ENCODE data around the gene PPP1R9B.

PPP1R9B gene

DNA sequence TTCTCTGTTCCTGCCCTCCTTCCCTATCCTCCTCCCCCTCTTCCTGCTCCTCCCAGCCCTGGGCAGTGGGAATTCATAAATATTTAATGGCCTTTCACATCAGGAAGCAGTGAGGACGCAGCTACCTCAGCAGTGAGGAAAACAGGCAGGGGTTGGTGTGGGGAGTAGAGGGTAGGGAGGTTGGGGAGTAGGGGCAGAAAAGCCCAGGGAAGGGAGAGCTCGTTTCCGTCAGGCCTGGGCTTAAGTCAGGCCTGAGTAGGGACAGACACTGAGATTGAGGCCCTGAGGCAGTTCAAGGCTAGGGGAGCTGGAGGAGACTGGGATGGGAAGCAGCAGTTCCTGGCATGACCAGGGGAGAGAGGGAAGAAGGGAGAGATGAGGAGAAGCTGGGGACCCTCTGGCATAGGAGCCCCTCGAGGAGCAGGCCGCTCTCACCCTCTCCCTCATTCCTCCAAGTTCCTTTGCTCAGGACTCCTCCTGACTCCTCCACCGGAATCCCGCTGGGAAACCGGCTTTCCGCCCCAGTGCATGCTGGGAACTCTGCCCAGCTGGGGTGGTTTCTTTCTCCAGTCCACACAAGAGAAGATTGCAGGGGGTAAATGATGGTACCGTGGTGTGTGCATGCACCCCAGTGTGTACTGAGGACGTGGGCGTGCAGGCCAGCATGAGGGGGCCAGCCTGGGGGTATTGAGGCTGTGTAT, 26.7 kb downstream of the PPP1R9B start:
- peak in 3 of 14 donors; percentile 8 to 72 (median 13) for DNase-seq

DNA sequence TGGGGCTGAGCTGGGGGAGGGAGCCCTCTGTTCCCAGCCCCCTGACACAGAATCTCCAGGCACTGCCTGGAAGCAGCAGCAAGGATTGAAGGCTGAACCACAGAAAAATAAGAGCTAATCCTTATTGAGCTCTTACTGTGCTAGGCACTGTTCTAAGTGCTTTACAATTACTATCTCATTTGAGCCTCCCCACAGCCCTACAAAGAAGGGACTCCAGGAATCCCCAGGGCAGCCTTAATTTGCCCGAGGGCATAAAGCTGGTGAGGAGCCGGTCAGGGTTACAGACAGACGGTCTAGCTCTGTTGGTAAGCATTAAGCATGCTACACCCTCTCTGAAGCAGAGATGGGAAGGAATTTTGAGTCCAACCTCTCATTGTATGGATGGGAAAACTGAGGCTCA, 27.5 kb downstream of the PPP1R9B start:
- DNase-seq = no peak

DNA sequence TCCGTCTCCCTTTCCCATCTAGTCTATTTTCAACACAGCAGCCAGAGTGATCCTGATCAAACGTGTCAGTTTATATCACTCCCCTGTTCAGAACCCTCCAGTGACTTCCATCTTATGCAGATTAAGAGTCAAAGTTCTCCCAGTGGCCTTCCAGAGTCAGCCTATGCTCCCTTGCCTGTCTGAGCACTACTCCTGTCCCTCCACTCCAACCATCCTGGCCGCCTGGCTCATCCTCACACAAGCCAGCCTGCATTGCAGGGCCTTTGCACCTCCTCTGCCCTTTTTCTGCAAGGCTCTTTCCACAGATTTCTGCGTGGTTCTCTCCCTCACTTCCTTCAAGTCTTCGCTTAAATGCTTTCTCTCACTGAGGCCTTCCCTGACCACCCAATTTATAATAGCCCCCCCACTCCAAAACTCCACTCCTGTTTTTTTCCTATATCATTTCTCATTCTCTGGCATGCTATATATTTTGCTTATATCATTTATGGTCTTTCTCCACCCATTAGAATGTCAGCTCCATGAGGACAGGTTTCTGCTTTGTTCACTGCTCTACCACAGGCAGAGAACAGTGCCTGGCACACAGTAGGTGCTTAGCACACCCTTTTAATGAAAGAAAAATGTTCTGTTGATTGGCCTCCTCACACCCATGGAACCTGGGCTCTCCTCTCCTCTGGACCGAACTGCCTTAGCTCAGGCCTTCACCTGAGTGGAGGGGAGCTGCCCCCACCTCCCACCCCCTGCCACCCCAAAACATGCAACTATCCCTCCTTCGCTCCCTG, 29.8 kb downstream of the PPP1R9B start:
- DNase-seq = no peak

DNA sequence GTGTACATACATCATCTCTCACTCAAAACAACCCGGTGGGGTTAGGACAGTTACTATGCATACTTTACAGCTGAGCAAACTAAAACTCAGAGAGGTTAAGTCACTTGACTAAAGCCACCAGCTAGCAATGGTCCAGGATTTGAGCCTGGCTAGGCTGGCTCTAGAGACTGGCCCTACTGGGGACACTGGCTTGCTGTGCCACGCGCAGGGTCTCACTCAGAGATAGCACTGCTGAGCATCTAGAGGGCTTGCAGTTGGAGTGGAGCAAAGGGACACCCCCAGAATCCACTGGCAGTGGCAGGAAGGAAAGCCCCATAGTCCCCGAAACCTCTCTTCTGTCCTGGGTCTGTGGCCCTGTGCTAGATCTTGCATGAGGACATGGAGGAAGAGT, 31.7 kb downstream of the PPP1R9B start:
- no peak for DNase-seq

DNA sequence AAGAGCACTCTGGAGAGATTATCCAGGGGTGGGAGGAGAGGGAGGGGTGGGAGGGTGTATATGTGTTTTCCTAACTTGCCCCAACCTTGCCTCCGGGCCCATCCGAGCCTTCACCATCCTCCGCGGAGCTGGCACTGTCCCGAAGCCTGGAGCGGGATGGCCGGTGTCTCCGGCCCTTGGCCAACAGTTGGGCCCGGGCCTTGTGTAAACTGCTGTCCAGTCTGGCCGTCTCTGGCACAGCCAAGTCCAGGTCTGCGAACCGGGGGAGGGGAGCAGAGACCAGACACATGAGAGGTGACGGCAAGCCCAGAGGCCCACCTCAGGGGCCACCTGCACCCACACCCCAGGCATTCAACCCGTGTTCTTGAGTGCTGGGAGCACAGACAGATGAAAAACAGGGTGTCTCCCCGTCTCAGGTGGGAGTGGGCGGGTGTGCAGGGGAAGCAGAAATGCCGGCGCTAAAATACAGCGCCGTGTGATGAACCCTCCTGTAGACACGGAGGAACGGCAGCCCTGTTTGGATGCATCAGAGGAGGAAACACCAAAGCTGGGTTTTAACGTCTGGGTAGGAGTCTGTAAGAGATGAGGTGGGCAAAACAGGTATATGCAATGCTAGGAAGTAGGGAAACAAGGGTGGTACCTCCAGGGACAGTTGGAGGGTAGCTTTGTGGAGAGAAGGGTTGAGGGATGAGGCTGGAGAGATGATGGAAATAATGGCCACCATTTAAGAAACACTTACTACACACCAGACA, 32.2 kb downstream of the PPP1R9B start:
- DNase-seq = peak in 2 of 14 donors; percentile 17 to 78

DNA sequence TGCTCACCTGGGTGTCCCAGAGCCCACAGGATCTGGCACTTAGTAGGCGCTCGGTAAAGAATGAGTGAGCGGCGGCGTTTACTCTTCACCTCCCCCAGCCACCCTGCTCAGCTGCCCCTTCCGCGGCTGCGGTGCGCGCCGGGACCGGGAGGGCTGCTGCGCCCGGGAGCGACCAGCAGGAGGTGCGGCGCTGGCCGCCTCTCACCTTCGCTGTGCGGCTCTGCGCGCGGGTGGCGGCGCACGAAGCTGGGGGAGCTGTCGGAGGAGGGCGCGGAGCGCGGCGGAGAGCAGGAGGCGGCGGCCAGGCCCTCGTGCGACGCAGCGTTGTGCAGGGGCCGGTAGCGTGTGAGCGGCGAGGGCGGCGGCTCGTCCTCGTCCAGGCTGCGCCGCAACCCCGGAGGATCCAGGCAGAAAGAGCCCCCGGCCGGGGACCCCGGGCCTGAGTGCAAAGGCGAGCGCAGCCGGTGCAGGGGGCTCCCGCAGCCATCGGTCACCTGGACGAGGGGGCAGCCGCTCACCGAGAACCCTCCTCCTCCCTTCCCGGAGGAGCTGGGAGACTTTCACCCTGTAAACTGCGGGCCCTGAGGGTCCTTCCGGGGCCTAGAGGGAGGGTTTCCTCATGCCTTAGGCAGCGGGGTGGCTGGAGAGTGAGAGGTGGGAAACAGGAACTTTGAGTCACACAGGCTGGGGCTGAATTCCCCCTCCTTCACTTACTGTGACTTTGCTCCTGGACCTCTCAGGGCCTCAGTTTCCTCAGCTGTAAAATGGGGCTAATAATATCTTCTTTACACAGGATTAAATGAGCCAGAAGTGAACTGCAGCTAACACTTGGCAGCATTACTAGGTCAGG, 33.0 kb downstream of the PPP1R9B start:
- no peak for DNase-seq

DNA sequence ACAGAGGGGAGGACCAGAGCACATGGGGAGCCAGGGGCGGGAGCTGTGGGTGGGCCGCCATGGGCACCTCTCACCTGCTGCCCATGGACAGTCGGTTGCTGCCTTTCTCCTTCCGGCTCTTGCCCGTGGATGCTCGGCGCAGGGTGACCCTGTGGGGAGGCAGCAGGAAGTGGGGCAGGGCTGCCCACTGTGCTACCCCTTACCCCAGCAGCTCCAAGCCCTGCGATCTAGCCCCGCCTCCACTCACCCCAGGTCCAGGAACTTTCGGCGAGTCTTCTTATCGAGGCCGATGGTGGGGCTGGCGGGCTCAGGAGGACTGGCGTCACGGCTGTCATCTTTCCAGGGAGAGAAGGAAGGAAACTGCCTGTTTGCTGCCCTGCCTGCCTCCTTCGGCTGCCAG, 34.7 kb downstream of the PPP1R9B start:
- no peak for DNase-seq

DNA sequence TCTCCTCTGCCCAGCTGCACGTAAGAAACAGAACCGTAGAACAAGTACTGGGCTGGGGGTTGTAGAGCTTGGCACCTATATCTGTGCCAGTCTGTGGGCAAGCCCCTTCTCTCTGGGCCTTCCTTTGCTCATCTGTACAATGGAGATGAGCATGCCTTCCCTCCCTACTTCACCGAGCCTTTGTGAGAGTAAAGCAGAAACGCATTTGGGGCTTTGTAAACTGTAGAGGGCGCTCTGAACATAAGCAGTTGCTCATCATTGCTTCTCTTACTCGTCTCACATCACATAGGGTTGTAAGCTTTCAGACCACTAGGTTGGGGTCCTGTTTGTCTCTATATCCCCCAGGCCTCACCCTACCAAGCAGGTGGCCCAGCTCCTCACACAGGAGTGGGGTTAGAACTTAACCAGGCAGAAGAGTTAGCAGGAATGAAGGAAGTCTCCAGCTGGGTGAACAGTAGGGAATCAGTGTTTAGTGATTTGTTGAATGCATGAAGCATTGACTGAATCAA, 35.6 kb downstream of the PPP1R9B start:
- DNase-seq = peak in 3 of 14 donors; percentile 10 to 44 (median 12)

DNA sequence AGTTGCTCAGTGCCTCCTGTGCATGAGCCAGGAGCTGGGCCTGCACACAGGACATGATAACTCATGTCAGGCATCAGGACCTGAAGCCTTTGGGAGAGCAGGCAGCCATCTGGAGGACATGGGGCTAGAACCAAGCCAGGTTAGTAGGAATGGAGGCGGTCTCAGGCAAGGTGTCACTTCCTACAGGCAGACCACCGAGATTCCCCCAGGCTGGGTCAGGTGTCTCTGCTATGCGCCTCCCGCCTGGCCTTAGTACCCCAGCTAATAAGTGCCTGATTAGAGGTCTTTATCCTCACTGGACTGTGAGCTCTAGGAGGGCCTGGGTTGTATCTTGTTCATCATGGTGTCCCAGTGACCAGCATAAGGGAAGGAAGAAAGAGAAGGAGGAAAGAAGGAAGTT, 36.1 kb downstream of the PPP1R9B start:
- no peak for DNase-seq

DNA sequence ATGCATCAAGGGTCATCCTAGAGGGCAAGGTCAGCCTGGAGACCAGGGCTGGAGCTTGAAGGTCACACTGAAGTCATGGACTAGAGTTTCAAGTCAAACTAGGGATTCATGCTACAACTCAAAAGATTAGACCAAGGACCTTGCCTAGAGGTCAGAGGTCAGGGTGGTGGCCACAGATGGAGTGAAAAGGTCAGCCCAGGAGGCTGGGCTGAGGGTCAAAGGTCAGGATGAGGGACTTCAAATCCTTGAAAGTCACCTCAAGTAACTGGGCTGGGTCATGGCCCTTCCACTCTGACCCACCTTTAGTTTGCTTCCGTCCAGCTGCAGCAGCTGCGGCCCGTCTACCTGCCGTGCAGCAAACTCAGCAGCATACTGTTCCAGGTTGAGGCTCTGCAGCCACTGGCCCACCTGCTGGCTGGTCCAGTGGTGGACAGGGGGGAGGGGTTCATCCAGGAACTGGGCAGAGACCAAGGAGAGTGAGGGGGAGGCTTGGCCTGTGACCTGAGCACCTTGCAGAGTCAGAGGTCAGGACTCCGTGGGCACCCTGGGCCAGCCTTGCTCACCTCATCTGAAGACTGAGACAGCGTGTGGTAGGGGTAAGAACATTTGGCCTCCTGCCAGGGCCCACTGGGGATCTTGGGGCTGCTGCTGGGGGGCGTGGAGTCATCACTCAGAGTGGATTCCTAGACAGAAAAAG, 36.7 kb downstream of the PPP1R9B start:
- DNase-seq = no peak

DNA sequence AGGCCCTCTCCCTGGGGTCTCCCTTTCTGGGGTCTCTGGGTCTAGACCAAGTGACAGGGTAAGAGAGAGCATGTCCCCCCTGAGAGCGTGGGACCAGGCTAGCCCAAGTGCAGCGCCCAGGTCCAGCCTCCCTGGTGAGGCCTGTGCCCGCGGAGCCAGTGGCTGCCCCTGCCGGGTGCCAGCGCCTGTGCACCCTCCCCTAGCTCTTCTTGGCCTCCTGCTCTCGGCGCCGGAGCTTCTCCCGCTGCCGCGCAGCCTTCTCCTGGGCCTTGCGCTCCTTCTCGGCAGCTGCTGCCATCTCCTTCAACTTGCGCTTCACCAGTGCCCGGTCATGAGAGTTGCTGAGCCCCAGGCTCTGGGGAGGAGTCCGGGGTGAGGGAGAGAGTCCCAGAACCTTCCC, 37.8 kb downstream of the PPP1R9B start:
- DNase-seq = peak in 2 of 14 donors; percentile 14 to 27

DNA sequence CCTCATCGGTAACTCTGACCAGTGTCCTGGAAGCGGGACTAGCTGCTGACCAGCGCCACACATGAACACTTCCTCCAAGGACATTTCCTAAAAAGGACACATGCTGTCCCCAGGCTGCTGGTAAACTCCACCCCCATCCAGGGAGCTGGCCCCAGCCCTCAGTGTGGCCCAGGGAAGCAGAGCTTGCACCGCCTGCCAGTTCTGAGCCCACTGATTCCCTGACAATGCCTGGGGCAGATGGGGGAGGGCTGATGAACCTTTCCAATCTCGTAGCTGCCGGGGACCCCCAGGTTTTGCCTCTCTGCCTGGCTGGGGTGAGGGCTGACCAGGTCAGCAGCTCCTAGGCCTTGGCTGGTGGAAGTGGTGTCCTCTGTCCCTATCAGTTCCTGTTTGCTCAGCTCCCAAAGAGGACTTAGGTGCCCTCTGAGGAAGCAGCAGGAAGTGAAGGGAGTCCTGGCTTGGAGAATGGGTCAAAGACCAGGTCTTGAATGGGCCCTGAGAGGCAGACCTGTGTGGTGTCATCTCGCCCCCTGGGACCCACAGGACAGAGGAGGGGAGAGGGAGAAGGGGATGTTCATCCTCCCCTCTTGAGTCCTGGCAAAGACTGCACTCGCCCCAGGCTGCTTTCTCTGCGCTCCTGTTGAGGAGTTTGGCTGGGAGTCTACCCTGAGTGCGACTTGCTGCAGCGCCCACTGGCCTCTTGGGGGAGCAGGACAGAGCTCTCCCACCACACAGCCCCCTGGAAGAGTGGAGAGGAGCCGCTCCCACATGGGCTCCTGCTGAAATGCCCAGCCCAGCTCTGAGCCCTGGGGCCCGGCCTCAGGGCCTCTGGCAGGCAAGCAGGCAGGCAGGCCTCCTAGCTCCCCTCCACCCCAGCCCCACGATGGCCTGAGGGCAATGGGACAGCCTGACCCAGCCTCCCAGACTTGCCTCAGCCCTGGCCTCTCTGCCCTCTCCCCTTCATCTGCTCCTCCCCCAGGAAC, 38.5 kb downstream of the PPP1R9B start:
- DNase-seq = peak in 9 of 14 donors; percentile 13 to 89 (median 36)

DNA sequence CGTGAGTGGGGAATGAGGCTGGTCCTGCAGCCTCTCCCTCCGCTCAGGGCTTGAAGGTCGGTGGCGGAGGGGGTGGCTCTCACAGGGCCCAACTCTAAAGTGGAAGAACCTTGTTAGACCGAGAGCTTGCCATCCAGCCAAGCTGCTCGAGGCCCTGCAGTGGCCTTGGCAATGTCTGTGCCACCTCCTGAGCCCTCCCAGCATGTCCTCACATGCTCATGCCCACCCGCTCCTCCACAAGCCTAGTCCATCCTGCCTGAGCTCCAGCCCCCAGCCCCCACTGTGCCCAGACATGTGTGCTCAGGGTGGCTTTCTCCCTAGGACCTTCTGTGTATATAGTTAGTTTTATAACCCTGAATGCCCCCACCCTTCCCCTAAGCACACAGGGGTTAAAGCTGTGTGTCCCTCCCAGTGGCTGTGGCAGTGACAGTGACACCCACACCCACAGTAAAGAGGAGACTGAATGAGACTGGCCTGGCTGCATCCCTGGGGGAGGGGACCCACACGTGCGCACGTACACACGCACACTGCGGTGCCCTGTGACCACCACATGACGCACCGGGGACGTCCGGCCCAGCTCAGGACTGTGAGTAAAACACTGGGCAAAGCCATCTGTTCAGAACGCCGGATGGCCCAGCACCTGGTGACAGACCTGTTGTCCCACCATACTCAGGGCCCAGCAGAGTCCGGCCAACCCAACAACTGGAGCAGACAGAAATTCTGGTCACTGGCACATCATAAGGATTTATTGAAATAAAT, 39.7 kb downstream of the PPP1R9B start:
- DNase-seq = peak in 1 of 14 donors; percentile 68

DNA sequence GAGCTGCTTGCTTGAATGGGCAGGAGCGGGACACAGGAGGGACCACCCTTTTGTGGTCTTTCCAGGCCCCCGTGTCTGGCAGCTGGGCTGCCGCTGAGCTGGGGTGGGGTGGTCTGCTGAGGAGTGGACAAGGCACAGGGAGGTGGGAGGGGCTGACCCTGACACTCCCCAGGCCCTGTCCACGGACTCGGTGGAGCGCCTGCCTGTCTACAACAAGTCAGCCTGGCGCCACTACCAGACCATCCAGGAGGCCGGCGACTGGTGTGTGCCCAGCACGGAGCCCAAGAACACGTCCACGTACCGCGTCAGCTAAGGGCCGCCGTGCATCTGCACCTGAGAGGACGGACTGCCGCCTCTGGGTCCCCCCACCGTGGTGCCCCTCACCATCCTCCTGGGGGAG, 40.7 kb downstream of the PPP1R9B start:
- DNase-seq = no peak

DNA sequence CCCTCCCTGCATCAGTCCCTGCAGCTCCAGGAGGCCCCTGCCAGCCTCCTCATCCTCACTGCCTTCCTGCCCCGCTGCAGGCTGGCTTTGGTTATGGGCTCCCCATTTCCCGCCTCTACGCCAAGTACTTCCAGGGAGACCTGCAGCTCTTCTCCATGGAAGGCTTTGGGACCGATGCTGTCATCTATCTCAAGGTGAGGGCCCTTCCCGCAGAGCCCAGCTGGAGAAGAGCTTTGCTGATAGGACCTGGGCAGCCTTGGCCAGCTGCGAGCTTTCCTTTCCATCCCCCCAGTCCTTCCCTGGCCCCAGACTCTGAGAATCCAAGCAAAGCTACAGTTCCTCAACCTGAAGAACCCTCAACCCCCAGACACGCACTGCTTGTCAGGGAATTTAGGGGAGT, 41.3 kb downstream of the PPP1R9B start:
- DNase-seq = no peak

DNA sequence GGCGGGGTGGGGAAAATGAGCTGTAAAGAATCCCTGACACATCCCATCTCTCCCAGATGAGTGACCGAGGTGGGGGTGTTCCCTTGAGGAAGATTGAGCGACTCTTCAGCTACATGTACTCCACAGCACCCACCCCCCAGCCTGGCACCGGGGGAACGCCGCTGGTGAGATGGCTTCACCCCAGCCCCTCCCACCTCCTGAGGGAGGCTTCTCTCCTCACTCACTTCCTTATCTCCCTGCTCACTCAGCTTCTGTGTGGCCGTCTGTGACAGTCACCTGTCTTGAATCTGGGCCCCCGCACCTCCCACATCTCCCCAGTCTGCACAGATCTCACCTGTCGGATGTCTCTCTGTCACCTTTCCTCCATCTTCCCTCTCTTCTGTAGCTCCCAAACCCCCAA, 41.9 kb downstream of the PPP1R9B start:
- DNase-seq = no peak

DNA sequence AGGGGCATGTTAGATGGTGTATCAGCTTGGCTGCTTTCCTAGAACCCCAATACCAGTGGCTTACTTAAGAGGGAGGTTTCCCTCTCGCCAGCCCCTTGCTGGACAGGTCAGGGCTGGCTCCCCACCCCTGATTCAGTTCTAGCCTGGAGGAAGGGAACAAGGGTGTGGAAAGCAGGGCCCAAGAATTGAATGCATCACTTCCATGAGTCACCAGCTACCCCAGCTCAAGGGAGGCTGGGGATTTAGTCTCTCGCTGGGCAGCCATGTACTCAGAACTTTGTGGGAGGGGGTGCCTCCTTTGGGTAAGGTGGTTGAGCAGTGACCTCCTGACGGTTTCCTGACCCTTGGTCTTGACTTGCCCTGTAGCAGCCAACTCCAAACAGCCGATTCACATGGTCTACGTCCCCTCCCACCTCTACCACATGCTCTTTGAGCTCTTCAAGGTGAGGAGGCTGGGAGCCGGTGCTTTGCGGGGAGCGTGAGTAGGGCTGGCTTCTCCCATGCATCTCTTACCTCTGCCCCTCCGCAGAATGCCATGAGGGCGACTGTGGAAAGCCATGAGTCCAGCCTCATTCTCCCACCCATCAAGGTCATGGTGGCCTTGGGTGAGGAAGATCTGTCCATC, 42.6 kb downstream of the PPP1R9B start:
- DNase-seq = no peak

DNA sequence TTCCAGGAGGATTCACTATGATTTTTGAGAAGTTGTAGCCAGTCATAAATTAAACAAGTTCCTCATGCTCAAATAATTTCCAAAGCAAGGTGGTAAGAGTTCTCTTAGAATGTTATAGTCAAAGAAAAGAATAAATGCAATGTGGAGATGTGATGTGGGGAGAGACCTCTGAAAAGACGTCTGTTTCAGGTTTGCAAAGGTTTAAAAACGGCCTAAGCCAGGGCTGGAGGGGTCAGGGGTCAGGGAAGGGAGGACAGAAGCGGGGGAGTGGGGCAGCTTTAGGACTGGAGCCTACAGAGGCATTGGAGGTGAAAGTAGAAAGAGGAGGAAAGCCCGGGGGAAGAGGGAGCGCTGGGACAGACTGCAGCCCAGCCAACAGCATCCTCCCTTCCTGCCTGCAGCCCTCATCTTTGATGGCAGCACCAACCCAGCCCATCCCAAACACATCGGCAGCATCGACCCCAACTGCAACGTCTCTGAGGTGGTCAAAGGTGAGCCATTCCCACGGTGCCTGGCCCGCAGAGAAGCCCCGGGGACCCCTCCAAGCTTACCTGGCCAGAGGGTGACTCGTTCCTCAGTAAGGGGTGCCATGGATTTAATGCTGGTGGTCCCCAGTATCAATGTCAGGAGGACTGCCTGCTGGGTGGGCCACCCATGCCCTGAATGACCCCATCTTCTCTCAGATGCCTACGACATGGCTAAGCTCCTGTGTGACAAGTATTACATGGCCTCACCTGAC, 43.9 kb downstream of the PPP1R9B start:
- no peak for DNase-seq
